Stimulated activated CD4-positive, alpha-beta T cell treated with anti-CD3 and anti-CD28 coated beads, Interleukin-4, amount 100 ng/mL, for 24 hours (primary cell): ENCODE results near the gene C16orf96.
"Not testable (repeated sequence)": the region's sequence is repeated elsewhere in the genome, so short reads cannot be mapped to it uniquely, and the experiment has no call there.

ENCODE experiments used
- DNase-seq: peaks from one replicate; pipeline ENCODE4 v3.0.0-alpha.2; 2020

C16orf96 gene

DNA sequence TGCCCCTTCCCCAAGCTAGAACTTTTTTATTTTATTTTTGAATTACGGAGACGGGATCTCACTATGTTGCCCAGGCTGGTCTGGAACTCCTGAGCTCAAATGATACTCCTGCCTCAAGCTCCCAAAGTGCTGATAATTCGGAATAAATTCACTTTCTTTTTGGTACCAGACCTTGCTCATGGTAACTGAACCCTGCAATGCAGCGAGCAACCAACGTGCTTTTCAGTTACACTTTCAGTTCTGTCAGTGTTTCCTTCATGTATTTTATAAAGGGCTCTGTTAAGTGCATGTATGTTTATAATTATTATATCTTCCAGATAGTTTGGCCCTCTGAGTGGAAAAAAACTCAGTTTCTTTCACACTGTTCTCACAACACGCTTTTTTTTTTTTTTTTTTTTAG, 13.9 kb downstream of the C16orf96 start:
- no peak for DNase-seq

DNA sequence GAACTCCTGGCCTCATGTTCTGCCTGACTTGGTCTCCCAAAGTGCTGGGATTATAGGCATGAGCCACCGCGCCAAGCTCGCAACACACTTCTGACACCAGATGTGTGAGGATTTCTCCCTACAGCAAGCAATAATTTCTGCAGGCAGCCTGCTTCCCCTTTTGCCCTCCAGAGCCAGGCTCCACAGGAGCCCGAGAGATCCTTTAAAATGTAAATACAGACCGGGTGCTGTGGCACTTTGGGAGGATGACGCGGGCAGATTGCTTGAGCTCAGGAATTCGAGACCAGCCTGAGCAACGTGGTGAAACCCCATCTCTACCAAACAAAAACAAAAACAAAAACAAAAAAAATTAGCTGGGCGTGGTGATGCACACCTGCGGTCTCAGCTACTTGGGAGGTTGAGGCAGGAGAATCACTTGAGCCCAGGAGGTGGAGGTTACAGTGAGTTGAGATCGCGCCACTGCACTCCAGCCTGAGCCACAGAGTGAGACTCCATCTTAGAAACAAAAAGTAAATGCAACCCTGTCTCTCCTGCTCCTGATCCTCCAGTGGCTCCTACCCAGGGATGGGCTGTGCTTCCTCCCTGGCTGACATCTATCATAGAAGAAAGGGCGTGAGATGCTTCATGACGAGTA, 14.7 kb downstream of the C16orf96 start:
- no peak for DNase-seq

DNA sequence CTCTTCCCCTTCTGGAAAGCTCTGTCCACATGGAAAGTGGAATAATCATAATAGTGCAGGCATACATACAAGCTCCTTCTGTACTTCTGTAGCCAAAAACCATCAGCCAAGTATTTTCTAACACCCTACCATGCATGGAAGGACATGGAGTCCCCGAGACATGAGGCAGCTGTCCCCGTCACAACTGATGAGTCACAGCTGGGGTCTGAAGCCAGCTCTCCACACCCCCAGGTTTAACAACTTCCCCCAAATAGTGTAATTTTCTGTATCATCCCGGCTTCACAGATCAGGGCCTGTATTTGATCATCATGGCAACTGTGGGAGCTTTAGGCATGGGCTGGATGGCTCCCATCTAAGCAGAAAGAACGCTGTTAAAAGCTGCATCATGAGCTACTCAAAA, 16.6 kb downstream of the C16orf96 start:
- no peak for DNase-seq

DNA sequence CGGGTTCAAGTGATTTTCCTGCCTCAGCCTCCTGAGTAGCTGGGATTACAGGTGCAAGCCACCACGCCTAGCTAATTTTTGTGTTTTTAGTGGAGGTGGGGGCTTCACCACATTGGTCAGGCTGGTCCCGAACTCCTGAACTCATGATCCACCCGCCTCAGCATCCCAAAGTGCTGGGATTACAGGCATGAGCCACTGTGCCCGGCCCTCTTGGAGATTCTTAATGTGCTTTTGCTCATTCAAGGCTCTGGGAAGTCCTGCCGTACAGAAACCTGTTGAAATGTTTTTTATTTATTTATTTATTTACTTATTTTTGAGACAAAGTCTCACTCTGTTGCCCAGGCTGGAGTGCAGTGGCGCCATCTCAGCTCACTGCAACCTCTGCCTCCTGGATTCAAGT, 17.8 kb downstream of the C16orf96 start:
- DNase-seq = not testable (repeated sequence)

DNA sequence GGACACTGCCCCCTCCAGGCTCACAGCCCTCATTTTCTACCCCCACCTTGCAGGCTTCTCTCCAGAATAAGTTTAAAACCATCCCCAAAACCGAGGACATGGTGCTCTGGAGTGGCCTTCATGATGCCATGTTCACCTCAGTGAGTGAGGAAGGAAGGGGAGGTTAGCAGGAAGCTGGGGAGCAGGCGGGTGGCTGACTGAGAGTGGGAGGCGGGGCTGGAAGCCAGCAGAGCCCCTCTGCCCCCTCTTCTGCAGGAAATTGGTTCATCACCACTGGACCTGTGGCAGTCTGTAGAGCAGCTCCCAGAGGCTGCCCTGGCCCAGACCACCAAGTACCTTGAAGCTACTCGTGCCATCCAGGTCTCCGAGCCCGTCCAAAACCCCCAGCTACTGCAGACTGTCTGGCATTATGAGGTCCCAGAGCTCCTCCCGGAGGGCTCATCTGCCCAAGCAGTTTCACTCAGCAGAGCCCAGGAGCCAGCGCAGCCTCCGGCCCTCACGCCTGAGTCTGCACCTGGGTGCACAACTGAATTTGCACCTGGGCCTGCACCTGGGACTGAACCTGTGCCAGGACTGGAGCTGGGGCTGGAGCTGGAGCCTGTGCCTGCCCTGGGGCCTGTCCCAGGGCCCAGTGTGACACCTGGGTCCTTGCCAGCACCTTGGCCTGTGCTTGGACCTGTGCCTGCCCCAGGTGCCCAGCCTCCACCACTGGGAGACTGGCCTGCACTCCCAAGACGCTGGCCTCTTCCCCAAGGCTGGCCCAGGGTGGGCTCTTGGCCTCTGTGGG, 19.0 kb downstream of the C16orf96 start:
- DNase-seq = no peak

DNA sequence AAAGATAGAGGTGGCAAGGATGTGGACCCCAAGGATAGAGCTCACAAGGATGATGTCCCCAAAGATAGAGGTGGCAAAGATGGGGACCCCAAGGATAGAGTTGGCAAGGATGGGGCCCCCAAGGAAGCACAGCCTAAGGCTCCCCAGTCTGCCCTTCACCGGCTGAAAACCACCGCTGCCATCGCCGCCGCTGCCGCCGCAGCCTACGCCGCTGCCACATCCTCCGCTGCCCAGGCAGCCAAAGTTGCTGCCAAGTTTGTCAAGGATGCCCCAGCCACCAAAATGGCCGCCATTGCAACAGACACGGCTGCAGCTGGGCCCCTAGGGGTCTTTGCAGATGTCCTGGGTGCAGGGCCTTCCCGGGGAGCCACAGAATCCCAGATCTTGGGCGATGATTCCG, 19.9 kb downstream of the C16orf96 start:
- DNase-seq = no peak

DNA sequence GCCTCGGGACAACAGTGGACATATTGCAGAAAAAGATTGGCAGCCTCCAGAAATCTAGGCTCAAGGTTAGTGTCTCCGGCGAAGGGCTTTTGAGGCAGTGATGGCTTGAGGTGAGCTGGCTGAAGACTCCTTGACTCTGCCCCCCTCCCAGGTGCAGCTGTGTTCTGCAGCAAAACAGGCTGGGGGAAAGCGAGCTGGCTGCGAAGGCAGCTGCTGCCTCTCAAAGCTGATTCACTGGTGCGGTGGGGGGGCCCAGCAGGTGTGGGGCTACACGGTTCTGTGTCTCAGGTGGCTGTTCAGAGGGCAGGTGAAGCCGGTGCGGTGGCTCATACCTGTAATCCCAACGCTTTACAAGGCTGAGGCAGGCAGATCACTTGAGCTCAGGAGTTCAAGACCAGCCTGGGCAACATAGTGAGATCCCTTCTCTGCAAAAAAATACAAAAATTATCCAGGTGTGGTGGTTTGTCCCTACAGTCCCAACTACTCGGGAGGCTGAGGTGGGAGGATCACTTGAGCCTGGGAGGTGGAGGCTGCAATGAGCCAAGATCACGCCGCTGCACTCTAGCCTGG, 22.9 kb downstream of the C16orf96 start:
- DNase-seq = no peak

DNA sequence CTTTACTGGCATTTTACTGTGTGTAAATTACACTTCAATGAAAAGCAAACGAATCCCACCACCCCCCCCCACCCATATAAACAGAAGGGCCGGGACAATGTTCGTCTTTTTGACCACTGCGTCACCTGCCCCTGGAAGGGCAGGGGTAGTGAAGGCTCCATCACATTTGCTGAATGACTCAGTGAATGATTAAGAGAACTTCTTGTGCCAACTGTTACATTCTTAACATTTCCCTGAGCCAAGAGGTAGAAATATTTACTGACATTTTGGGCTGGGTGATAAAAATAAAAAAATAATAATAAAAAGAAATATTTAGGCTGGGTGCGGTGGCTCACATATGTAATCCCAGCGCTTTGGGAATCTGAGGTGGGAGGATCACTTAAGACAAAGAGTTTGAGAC, 24.1 kb downstream of the C16orf96 start:
- DNase-seq = no peak

DNA sequence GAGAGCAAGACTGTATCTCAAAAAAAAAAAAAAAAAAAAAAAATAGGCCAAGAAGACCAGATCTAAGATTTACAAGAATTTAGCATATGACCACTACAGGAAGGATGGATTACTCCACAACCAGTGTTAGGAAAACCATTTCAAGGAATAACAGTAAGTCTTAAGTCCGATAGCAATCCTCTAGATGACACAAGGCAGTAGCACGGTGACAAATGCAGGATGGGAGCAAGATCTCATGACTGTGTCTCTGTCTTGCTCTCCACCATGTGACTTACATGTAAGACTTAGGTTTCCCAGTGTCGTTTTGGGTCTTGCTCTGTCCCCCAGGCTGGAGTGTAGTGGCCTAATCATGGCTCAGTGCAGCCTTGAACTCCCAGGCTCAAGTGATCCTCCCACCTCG, 27.8 kb downstream of the C16orf96 start:
- no peak for DNase-seq

DNA sequence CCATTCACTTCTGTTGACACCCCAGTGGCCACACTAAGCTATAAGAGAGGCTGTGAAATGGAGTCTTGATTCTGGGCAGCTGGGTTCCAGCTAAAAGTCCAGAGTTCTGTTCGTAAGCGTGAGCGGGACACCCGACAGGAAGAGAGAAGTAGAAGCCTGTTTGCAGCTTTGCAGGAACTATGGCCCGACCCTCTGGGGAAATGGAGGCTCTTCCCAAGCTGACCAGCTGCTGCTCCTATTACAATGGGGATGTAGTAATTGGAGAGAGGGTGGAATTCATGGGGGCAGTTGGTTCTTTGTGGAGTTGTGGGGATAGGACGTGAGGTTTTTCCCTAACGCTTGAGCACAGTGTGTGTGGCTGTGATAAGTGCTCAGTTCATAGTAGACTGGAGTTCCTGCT, 30.2 kb downstream of the C16orf96 start:
- DNase-seq = no peak

DNA sequence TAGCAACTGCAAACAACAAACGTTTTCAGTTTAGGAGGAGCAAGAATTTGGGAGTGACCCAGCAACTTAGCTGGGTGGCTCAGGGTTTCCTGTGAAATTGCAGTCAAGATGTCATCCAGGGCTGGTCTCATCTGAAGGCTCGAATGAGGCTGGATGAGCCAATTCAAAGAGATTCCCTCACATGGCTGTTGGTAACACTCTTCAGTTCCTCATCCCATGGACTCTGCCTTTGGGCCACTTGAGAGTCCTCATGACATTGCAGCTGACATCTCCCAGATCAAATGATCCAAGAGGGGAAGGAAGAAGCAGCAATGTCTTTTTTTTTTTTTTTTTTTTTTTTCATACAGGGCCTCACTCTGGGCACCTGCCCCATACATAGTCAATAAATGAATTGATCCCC, 32.2 kb downstream of the C16orf96 start:
- DNase-seq = no peak

DNA sequence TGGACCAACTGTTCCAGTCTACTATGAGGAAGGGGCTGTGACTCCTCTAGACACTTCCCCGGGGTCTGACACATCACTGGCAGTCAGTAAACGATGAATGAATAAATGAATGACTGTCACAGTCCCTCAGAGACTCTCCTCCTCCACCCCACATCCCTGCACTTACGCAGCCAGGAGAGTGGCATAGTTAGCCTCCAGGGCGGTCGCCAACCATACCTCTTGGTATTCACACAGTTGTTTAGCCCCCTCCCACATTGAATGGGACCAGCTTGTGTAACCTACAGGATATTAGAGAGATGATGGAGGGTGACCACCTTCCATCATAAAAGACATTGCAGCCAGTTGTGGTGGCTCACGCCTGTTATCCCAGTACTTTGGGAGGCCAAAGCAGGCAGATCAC, 32.8 kb downstream of the C16orf96 start:
- no peak for DNase-seq

DNA sequence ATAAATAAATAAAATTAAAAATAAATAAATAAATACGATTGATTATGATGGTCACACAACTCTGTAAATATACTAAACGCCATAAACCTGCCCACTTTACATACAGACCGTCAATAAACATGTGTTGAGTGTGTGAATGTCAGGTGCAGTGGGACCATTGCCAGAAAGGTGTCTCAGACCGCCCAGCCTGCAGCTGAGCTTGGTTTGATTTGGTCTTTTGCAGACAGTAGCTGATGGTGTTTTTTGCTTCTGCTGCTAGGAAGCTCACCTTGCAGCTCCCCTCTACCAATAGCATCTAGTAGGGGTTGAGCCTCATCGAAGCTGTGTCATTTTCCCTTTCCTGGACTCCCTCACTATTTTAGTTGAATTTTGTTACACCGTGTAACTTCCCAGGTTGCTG, 35.1 kb downstream of the C16orf96 start:
- DNase-seq = no peak

DNA sequence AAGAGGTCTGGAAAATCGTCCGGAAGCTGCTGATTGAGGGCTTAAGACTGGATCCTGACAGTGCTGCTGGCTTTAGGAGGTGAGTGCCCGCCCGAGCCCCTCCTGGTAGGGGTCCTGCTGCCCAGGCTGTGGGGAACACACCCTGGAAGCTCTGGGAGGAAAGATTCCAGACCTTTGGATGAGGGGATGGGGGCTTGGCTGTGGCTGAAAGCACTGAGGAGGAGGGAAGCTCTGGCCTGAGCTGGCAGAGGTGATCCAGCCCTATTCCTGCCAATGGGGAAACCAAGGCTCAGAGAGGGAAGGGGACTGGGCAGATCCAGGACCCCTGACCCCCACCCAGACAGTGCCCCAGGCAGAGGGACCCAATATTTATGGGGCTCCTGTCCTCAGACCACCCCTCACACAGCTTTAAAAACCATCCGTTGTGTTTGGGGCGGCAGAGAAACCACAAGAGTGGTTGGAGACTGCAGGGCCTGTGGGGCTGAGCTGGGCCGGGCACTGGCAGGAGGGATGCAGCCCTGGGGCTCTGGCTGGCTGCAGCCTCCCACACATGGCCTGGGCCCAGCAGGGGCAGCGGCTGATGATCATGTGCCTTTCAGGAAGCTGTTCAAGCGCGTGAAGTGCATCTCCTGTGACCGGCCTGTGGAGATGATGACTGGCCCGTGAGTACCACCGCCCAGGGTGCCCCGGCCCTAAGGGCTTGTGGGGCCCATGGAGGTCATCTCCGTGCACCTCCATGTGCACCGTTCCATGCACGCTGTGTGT, 35.7 kb downstream of the C16orf96 start:
- DNase-seq = no peak

DNA sequence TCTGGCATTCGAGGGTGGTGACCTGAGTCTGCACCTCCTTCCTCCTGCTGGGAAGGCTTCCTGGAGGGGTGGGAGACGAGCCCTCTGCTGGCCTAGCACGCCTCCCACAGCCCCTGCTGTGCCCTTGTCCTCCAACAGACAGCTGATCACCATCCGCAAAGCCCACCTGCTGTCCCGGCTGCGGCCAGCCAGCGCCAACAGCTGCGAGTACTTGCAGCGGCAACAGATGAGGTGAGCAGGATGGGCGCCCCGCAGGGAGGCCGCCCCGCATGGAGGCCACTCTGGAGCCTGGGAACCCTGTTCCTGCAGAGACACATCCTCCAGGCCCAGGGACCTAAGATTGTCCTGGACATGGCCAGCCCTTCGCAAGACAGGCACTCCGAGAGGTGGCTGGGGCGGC, 36.9 kb downstream of the C16orf96 start:
- no peak for DNase-seq

DNA sequence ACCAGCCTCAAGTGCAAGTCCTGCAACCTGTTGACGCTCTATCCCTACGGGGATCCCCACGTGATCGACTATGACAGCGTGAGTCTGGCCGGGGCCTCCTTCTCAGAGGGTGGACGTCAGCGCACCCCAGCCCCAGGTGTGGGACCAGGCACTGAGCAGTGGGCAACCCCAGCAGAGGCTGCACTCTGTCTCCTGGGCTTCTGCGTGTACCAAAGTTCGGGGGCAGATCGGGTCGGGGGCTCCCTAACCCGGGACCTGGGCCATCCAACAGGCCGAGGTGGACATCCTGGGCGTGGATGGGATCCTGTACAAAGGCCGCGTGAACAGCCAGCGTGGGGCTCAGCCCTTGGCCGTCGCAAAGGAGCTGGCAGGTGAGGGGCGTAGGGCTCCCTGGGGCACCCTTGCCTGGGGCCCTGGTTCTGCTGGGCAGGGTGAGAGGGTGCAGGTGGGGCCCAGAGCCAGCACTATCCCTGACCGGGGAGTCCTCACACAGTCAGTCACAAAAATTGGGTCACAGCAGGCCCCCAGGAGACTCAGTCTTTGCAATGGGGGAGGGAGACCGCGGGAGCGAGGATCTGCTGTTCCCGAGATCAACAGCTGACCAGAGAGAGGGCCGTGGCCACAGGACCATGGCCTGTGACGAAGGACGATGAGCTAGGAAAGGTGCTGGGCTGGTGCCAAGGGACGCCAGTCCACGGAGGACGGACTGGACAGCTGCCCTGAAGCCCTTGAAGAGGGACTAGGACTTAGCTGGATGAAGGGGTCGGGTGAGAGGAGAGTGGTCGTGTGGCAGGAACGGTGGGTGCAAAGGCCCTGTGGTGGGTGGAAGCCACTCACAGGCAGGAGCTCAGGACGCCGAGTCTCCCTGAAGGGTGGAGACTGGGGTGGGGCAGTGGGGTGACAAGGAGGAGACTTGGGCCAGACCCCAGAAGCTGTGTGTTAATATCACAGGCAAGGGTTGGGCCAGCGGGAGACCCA, 38.6 kb downstream of the C16orf96 start:
- no peak for DNase-seq

DNA sequence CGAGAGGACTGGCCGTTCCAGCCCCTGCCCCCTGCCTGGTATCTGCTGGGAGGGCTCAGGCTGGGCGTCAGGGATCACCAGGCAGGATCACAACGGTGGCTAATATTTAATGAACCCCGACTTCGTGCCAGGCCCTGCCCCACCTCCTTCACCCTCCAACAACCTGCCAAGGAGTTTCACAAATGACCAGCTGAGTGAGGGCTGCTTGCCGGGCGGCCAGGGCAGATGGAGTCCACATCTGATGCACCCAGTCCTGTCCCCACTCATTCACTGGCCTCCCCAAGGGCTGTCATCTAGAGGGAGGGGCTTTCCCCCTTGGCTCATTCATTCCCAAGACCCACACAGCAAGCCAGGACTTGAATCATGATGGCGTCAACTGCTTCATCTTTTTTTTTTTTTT, 41.0 kb downstream of the C16orf96 start:
- DNase-seq = no peak

DNA sequence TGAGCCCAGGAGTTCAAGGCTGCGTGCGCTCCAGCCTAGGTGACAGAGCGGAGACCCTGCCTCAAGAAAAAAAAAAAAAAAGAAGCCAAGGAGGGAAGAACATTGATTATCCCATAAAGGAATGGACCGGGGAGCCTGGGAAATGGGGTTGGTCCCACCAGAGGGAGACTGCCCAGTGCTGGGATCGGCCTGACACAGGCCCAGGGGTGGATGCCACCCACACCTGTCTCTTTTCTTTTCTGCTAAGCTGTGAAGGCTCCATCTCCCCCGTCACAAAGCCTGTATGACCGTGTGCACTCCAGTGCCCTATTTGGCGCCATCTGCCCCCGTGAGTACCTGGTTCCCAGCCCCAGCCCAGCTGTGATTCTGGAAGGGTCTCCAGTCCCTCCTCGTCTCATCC, 42.9 kb downstream of the C16orf96 start:
- no peak for DNase-seq

DNA sequence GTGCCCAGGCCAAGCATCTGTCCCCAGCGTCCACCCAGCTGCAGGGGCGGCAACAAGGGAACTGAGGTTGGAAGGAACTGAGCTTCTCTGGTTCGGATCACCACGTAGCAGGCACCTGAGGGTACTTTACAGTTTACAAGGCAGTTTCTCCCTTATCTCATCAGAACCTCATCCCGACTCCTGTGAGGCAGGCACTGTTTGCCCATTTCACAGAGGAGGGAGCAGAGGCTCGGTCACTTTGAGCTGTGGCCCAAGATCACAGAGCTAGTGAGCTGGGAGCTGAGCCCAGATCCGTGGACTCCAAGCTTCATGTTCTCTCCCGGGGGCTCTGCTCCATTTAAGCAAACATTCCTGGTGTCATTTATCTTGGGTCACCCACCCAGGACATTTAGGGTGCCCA, 43.4 kb downstream of the C16orf96 start:
- no peak for DNase-seq

DNA sequence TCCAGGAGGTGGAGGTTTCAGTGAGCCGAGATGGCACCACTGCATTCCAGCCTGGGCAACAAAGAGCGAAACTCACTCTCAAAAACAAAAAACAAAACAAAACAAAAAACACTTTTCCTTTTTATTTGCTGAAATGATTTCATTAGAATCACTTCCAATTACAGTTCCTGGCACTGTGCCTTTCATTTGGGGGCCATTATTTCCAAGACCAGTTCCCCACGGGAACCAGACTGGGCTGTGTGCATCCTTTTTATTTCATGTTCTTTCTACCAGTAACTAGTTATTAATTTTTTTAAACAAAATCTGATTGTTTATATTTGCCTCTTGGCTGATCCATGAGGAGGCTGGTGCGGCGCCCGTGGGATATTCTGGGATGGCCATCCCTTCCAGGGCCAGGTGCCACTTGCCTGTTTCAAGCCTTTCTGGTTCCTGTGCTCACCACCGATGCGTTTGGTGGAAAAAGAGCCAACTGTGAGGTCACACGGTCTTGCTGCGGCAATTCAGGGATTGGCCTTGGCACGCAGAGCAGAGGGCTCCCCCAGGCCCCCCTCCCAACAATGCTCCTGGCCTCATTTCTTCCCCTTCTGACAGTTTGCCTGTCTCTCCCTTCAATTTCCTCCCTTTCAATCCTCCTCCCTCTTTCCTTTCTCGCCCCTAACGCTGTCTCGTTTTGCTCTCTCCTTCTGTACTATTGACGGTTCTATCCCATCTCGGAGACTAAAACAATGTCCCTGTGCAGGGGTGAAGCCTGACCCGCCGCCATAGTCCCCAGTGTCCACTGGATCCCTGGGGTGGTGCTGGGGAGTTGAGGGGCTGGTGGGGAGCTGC, 45.1 kb downstream of the C16orf96 start:
- DNase-seq = no peak

DNA sequence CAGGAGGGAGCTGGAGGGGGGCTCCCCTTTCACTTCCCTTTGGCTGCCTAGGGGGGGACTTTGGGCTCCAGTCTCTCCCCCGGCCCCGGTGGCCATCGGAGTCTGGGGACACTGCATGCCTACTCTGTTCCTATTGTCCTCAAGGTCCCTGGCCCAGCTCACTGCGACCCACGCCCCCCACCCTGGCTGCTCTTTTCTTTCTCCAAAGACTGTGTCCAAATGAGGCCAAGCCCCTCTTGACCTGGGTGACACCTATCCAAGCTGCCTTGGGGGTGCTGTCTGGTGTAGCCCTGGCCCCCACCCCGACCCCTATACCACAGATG, 45.7 kb downstream of the C16orf96 start:
- no peak for DNase-seq

DNA sequence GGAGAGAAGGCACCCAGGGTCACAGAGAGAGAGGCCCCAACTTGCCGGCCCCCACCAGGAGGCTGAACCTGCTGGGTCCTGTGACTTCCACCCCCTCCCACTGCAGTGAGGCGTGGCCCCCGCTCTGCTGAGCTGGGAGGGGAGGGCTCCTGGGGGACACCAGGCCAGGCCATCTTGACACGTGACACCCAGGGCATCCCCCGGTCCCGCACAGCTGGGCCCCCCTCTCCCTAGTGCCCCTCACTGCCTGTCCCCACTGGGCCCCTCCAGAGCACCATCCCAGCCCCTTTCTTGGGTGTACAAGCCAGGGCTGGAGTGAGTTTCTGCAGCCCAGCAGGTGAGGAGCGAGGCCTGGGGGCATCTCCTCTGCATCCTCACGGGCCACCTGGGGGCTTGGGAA, 46.2 kb downstream of the C16orf96 start:
- DNase-seq = no peak
